8988T (cell line): ENCODE results near the gene ATG2A.

Source experiments
- DNase-seq: peaks from one replicate; pipeline ENCODE4 v3.0.0; 2011

The ATG2A gene

GRCh38 chr11:64883575-64883974 lies 33.4 kb downstream of the ATG2A start:
- no peak for DNase-seq

DNA sequence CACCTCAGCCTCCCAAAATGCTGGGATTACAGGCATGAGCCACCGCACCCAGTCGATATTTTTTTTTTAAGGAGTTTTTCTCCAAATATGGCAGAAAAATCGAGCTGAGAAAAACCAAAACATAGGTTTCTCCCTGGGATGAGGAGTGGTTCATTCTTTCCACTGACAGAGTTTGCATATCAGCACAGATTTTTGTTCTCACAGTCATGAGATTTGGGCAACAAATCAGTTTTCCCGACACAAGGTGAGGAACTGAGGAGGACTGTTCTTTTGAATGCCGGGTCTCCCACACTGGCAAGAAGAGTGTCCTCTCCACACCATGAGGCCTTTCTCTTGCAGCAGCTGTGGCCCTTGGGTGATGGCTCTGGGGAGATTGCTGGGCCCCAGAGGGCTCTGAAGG lies 34.8 kb downstream of the ATG2A start:
- DNase-seq = no peak

DNA sequence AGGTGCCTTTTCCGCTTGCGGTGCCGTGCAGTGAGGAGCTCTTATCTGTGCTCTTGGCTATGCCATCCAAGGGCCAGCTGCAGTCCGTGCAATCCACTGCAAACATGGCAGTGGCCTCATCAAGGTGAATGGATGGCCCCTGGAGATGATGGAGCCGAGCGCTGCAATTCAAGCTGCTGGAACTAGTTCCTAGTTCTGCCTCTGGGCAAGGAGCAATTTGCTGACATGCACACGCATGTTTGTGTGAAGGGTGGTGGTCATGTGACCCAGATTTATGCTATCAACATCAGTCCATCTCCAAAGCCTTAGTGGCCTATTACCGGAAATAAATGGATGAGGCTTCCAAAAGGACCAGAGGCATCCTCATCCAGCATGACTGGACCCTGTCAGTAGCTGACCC lies 35.5 kb downstream of the ATG2A start:
- no peak for DNase-seq

DNA sequence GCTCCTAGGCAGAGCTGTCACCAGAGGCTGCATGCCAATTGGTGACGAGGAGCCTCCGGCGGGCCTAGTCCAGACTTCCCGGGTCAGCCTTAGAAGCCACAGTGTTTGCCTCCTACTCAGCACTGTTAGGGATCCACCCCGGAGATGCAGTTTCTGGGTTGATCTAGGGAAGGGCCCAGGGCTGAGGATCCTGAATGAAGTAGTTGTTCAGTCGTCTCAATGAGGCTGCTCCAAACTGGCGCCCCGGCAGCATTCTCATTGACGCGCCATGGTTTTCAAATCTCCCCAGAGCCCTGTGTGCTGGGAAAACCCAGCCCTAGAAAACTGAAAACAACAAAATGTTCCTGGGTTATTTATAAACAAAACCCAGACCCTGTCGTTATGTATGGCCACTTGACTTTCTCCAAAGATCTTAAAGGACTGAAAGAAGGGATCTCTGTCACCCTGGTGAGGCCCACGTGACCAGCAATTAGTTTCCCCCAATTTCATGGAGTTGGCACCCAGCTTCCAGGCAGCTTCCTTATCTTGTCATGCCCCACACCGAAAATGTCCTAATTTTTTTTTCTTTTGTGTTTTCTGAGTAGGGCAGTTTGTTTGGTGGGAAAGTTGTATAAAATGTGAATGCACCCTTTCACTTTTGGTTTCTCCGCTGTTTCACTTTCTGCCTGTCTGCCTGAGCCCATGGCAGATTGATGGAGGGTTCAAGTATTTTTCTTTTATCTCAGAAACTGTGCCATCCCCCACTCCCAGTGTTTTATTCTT lies 36.6 kb downstream of the ATG2A start:
- DNase-seq = no peak

DNA sequence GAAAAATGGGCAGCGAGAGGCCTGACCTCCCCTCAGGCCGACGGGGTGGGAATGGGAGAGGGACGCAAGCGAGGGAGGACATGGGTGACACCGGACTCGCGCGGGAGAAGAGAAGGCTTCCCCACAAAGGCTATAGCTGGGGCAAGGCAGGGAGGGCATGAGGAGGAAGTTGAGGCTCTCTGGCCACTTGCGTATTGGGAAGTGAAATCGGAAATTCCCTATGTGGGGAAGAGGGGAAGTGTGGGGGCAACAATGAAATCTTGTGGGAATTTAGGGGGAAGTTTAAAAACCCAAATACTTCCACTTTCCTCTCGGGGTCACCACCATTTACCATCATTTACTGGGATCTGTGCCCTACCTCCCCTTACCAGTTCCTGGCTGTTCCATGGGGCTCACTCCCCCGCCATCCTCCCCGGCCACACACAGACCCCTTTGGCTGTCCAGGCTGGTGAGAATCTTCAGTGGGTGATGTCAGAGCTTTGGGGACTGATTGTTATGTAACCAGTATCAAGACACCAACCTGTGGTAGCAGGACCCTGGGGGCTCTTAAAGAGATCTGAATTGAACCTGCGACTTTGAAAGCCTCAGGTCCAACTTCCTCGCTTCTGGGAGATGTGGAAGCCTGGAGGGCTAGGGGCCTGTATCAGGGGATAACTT lies 37.6 kb downstream of the ATG2A start:
- peak; percentile 28 for DNase-seq

DNA sequence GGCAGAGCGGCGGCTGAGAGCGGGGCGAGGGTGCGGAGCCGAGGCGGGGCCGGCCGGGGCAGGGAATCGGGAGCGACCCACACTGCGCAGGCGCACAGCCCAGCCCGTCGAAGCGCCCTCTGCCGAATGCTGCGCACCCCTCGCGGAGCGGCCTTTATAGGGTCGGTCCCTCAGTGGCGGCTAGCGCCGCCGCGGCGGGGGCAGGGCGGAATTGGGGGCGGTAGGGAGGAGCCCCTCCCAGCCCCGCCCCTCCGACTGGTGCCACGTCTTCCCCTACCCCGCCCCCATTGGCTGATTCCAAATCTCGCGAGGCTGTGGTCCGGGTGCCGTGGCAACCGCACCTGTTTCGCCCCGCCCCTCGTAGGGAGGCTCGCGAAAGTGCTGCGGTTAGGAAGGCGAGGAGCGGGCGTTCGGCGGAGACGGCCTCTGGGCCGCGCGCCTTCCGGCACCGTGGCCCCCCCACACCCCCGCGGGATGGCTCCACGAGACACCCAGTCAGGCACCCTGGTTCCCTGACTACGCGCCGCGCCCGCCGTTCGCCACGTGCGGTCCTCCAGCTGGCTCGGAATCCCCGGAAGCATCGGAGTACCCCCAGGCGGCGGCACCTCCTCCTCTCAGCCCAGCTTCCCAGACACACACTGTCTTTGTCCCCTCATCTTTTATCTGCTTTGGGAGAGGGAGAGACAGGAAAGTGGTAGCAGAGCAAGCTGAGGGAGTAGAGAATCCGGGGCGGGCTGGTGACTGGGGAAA lies 38.3 kb downstream of the ATG2A start, which contains the start of gene EHD1:
TSS of gene EHD1 (minus strand) at position 128 of the 750 bp plus-strand sequence. CDS start 157 bp downstream, outside the sequence.
- peak; percentile 98 for DNase-seq

- DNase-seq = no peak
Observed at GRCh38 chr11:64878223-64878493, 38.9 kb downstream of the ATG2A start.

DNA sequence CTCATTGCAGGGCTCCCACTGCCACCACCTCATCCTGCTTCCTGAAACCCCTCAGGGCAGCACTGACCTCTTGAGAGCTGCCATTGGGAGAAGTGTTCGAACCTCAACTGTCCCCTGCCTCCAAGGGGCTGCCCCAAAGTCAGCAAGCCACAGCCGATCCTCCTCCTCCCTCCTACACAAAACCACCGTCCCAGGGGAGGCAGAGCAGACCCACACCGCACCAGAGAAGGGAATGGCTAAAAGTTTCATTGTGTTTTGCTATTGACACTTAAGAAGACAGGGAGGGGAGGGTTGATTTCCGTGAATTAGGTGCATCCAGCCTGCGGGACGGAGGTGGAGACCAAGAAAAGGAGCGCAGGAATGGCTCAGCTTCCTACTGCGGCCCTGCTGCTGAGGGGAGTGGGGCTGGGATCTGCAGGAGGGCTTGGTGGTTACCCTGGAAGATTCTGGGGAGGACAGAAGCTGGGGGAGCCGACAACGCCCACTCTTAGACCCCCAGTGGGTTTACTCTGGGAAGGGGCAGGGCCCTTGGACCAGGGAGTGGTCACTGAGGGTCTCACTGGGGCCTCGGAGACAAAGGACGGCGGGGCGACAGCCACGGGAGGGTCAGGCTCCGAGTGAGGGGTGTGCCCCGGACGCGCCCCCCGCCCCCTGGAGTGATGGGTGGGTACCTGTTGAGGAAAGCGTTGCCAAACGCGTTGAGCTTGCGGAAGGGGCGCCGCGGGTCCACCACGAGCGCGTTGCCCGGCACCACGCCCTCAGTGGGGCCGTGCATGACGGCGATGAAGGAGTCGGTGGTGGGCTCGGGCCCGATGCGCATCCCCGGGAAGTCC lies 39.4 kb downstream of the ATG2A start:
- no peak for DNase-seq

DNA sequence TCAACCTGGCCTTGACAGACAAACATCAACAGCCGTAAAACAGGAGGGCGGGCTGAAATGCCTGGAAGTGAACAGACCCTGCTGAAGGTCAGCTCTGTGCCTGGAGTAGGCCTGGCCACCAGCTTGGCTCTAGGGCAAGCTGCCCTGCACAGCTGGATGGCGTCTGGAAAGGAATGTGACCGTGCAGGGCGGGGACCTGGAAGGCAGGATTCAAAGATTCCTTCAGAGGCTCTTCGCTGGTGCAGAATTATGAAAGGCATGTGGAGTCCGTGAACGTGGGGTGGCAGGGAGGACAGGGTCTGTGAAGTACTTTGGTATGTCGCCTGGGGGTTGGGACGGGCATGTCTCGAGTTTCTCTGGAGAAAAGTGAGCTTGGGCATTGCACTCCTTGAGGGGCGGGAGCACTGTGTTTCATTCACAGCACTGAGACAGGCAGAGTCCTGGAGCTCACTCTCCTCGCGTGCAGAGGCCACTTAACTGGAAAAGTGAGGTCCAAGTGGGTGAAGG lies 40.1 kb downstream of the ATG2A start:
- no peak for DNase-seq

DNA sequence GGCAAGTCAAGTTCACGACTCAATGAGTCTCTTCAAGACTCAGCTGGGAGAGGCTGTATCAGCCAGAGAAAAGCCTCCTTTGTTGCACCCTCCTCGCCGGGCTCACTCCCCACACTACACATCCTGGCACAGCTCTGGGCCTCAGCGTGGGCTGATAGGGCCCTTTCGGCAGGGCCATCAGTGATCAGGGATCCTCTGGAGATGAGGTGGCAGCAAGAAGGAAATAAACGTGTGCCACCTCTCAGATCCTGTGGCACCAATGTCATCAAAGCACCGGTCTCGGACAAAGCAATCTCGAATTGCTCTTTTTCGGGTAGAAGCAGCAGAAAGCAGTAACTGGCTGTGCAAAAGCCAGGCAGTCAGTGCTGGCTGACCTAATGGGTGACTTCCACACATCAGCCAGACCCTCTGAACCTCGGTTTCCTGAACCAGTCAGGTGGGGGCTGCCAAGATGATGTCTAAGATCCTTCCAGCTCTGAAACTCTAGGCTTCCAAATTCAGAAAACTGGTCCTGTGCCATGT lies 40.7 kb downstream of the ATG2A start:
- no peak for DNase-seq

DNA sequence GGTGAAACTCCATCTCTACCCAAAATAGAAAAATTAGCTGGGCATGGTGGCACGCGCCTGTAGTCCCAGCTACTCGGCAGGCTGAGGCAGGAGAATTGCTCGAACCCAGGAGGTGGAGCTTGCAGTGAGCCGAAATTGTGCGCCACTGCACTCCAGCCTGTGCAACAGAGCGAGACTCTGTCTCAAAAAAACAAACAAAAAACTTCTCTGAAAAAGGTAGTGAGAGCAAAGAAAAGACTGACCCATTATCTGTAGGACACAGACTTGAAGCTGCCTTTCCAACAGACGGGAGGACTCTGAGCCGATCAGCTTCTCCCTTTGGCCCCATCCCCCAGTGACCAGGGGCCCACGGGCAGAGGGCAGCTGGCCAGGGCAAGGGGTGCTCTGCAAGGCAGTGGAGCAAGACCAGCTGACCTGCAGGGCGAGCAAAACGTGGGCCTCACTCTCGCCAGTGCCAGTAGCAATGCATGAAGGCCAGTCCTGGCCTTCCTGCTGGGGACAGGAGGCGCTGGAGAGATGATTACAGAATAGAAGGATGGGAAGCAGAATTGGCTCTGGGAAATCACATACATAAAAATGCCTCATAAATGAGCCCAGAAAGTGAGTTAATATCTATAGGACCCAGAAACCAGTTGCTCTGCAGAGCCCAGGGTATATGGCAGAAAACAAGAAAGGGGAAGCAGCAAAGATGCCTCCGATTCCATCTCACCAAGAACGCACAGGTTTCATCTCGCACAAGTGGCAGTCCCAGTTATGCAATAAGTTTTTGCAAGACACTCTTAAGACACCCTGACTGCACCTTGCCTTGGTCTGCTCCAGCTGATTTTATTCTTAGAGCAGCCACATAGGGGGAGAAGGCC lies 41.4 kb downstream of the ATG2A start:
- no peak for DNase-seq

DNA sequence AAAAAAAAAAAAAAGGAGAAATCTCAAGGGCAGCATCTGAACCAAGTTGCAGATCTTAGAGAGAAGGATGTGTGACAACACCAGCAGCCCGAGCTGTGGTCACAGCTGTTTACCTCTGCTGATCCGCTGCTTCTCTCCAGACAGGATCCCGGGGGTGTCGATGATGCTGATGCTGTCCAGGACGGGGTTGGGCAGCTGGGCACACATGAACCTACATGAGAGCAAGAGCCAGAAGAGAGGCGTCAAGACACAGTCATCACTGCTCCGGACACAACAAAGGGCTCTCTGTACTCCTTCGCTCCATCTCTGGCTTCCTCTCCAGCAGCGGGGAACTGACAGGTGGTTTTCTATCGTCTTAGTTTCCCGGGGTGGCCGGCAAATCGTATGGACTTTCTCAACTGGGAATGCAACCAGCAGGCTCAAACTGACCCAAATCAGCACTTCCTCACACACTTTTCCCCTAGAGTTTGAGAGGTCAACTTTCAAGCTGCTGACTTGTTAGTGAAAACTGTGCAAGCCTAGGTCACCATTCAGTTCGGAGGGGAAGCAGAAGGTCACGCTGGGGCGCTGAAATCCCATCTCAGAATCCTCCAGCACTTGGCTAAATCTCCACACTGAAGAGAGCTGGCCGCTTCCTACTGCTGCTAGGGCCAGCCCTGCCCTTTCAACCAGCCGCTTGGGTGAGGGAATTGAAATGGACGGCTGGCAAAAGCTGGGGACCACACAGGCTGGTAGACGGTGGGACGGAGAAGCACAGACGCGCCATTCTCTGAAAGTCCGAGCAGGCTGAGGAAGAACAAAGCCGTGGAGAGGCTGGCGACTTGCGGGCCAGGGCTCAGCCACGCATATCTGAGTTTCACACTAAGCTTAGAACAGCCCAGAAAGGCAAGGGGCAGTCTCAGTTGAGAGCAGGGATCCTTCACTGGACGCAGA lies 42.4 kb downstream of the ATG2A start:
- DNase-seq = no peak

GRCh38 chr11:64872790-64873488 lies 44.1 kb downstream of the ATG2A start:
- DNase-seq = no peak

GRCh38 chr11:64871492-64871891 lies 45.5 kb downstream of the ATG2A start:
- no peak for DNase-seq

- no peak for DNase-seq
Observed at GRCh38 chr11:64870893-64871466, 46.0 kb downstream of the ATG2A start.

- no peak for DNase-seq
Observed at GRCh38 chr11:64870176-64870892, 46.7 kb downstream of the ATG2A start.

GRCh38 chr11:64869571-64870175 lies 47.3 kb downstream of the ATG2A start:
- DNase-seq = no peak

DNA sequence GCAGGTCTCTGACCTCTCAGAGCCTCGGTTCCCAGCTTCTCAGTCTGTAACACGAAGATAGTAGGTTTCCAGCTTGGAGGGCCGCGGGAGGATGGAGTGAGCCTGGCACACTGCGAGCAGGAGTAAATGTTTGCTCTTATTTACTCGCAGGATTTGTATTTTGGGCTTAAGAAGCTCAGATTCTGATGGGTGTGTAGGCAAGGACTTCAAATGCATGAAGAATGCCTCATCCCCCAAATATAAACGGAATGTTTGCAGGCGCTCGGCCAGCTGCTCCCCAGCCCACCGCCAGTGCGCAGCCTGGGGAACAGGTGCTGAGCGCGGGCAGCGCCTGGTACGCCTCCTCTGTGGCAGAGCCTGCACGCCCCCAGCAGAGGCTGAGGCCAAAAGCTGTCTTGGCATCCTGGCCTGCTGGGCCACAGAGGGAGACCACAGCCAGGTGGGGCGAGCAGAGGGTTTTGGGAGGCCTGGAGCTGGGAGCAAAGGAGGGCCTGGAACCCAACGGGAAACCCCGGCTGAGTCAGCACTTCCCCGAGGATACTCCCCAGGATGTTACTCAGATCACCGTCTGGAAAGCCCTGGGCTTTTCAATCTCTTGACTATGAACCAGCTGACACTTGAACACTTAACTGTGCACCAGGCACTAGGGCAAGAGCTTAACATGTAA lies 48.0 kb downstream of the ATG2A start:
- DNase-seq = peak; percentile 91
